ENCODE measurements around the gene PACRG.

PACRG gene

DNA sequence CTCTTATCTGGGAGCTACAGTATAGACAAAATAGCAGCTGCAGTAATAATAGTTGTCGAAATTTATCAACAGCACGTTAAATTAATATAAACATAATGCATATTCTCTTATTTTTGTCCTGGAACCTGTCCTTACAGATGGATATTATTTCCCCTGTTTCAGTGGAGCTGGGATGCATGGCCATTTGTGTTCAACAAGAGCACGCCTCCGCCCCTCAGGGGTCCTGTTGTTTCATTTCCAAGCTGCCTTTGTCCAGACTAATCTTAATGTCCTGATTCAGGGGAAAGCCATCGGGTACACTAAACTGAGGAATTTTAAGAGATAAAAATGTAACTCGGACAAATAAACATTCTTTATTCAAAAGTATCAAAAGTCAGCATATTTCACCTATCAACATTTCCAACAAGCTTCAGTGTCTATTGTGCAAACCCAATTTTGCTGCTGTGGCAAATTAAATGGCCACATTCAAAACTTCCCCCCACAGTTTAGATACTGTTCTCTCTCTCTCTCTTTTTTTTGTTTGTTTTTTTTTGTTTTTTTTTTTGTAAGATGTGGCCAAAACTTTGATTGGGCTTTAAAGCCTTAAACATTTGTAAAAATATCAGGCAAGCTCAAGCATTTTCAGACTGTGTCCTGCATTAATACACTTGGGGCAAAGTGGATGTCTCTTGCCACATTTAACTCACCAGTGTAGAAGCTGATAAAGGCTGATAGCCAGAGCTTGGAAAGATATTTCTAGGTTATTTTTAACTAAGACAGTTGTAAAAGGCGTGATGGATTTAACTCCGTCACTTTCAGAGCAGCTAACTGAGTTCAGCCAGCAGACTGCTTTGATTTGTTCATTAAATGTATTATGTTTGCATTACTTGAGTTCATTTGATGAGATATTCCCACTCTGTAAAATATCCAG, 574.2 kb downstream of the PACRG start:
- no peaks in the 10 kb centered on the region for H3K27me3 ChIP-seq
- no peak overlapping the region for H3K4me3 ChIP-seq
- no peaks in the 10 kb centered on the region for H3K9me3 ChIP-seq
- no peak for DNase-seq
- TF ChIP-seq, protein P1, sequence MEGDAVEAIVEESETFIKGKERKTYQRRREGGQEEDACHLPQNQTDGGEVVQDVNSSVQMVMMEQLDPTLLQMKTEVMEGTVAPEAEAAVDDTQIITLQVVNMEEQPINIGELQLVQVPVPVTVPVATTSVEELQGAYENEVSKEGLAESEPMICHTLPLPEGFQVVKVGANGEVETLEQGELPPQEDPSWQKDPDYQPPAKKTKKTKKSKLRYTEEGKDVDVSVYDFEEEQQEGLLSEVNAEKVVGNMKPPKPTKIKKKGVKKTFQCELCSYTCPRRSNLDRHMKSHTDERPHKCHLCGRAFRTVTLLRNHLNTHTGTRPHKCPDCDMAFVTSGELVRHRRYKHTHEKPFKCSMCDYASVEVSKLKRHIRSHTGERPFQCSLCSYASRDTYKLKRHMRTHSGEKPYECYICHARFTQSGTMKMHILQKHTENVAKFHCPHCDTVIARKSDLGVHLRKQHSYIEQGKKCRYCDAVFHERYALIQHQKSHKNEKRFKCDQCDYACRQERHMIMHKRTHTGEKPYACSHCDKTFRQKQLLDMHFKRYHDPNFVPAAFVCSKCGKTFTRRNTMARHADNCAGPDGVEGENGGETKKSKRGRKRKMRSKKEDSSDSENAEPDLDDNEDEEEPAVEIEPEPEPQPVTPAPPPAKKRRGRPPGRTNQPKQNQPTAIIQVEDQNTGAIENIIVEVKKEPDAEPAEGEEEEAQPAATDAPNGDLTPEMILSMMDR (IDR thresholded peaks at IDR 0.05), result no peak
- intact Hi-C loops (cut with DNase I; ENCODE audit: low total_unique reads), result no loop called here
- H3K36me3 ChIP-seq, result no peaks in the 10 kb centered on the region
- no peaks in the 10 kb centered on the region for H3K4me1 ChIP-seq
- no peak overlapping the region for H3K27ac ChIP-seq

DNA sequence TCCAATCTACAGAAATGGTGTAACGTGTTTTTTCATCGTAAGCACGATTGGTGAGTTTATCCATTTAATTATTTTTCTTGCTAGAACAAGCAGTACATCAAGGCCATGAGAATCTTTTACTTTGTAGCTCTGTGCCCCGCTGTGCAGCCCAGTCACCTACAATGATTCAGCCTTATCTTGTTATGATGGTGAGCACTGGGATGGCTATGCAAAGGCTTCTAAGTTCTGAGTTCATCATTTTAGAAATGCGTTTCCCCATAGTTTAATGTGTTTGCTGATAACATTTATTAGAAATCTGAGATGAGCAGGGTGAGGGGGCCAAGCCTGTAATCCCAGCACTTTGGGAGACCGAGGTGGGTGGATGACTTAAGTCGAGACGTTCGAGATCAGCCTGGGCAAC, 575.0 kb downstream of the PACRG start:
- intact Hi-C loops (cut with DNase I; ENCODE audit: low total_unique reads), result no loop called here
- no peak for DNase-seq
- no peak overlapping the region for H3K4me3 ChIP-seq
- no peak overlapping the region for H3K27ac ChIP-seq
- H3K9me3 ChIP-seq, result no peaks in the 10 kb centered on the region
- H3K27me3 ChIP-seq, result no peaks in the 10 kb centered on the region
- H3K36me3 ChIP-seq, result no peaks in the 10 kb centered on the region
- TF ChIP-seq, protein P1 (IDR thresholded peaks at IDR 0.05), result no peak
- no peaks in the 10 kb centered on the region for H3K4me1 ChIP-seq

DNA sequence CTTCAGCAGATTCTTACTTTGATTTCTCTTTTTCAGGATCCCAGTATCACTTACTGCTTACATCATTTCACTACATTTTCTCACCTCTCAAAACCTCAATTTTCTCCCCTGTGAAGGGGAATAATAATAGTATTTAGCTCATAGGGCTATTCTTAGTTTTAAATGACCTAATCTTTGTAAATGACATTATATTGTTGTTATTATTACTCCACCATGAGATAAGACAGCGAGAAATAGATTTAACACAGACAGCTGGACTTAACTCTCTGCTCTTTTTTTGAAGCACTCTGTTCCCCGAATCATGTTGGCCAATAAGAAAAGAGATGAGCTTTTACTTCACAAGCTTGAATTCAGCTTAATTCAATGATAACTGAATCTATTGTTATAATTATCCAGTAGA, 578.2 kb downstream of the PACRG start:
- no peak overlapping the region for H3K4me3 ChIP-seq
- TF ChIP-seq, protein P1 (IDR thresholded peaks at IDR 0.05), result no peak
- no peaks in the 10 kb centered on the region for H3K36me3 ChIP-seq
- H3K4me1 ChIP-seq, result no peaks in the 10 kb centered on the region
- H3K9me3 ChIP-seq, result no peaks in the 10 kb centered on the region
- intact Hi-C loops (cut with DNase I; ENCODE audit: low total_unique reads), result no loop called here
- no peak overlapping the region for H3K27ac ChIP-seq
- H3K27me3 ChIP-seq, result no peaks in the 10 kb centered on the region
- DNase-seq, result no peak

- no peak overlapping the region for H3K27ac ChIP-seq
- no peaks in the 10 kb centered on the region for H3K9me3 ChIP-seq
- DNase-seq, result no peak
- TF ChIP-seq, protein P1 (IDR thresholded peaks at IDR 0.05), result no peak
- H3K4me3 ChIP-seq, result no peak overlapping the region
- H3K27me3 ChIP-seq, result no peaks in the 10 kb centered on the region
- intact Hi-C loops (cut with DNase I; ENCODE audit: low total_unique reads), result no loop called here
- H3K36me3 ChIP-seq, result no peaks in the 10 kb centered on the region
- no peaks in the 10 kb centered on the region for H3K4me1 ChIP-seq
These were observed 581.1 kb downstream of the PACRG start for GRCh38 chr6:163308629-163309440.

- Histone ChIP-seq H3K9me3 (no peaks in the 10 kb centered on the region), H3K27ac (no peak overlapping the region), H3K27me3 (no peaks in the 10 kb centered on the region), H3K4me1 (no peaks in the 10 kb centered on the region), H3K36me3 (no peaks in the 10 kb centered on the region), H3K4me3 (no peak overlapping the region)
- intact Hi-C loops (cut with DNase I; ENCODE audit: low total_unique reads), result no loop called here
- DNase-seq, result no peak
- TF ChIP-seq, protein P1 (IDR thresholded peaks at IDR 0.05), result no peak
These were observed 581.8 kb downstream of the PACRG start for GRCh38 chr6:163309491-163310026.
